ENCODE data around the gene GNAT1. TPM values are rescaled to one million over a fixed set of nuclear protein-coding genes. Genes with fewer than 3 reads are reported as not detected.

The GNAT1 gene
- polyA plus RNA-seq, 1 donor (not counting 4 experiments of a cell fraction or from before 2014, with no cell fraction given) = 0.12 TPM

DNA sequence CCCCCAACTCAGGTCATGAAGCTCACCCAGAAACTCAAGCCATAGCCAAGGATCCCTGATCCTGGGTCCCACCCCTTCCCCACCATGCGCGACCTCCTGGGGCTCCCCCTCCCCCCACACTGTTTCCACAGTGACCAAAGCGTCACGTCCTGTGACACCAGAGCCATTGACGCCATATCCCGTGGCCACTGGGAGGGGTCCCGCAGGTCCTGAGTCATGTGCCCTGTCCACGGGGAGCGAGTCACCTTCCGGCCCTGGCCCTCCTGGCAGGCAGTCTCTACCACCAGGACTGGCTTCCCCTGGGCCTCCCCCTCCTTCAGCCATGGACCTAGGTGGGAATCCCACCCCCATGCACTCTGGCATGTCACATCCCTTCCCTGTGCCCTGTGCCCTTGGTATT, 20.7 kb upstream of the GNAT1 start:
- H4K20me1 ChIP-seq (ENCODE audit: control insufficient read depth, extremely low read depth, insufficient read depth, low read length) = peaks cover 21% of the 10 kb centered on the region
- peaks cover 50 to 51% of the 10 kb centered on the region in 2 experiments for H3K36me3 ChIP-seq (ENCODE audit: control insufficient read depth in 2 of 2, extremely low read depth in 1 of 2, insufficient read depth in 2 of 2, low read length in 2 of 2)
- no peak for TF ChIP-seq EZH2 (IDR thresholded peaks at IDR 0.05; ENCODE audit: low read length)
- TF ChIP-seq, protein P1, sequence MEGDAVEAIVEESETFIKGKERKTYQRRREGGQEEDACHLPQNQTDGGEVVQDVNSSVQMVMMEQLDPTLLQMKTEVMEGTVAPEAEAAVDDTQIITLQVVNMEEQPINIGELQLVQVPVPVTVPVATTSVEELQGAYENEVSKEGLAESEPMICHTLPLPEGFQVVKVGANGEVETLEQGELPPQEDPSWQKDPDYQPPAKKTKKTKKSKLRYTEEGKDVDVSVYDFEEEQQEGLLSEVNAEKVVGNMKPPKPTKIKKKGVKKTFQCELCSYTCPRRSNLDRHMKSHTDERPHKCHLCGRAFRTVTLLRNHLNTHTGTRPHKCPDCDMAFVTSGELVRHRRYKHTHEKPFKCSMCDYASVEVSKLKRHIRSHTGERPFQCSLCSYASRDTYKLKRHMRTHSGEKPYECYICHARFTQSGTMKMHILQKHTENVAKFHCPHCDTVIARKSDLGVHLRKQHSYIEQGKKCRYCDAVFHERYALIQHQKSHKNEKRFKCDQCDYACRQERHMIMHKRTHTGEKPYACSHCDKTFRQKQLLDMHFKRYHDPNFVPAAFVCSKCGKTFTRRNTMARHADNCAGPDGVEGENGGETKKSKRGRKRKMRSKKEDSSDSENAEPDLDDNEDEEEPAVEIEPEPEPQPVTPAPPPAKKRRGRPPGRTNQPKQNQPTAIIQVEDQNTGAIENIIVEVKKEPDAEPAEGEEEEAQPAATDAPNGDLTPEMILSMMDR (optimal IDR thresholded peaks at IDR 0.05 in 1 of 3, IDR thresholded peaks at IDR 0.05 in 1 of 3, conservative IDR thresholded peaks at IDR 0.05 in 1 of 3; ENCODE audit: extremely low read depth in 1 of 3, insufficient read depth in 2 of 3, low read length in 3 of 3) = no peak
- H3K27ac ChIP-seq (ENCODE audit: control insufficient read depth, insufficient read depth, low read length) = no peak overlapping the region
- peaks cover 46% of the 10 kb centered on the region for H3K4me1 ChIP-seq (ENCODE audit: control insufficient read depth, extremely low read depth, insufficient read depth, low read length)
- H3K9ac ChIP-seq (ENCODE audit: control insufficient read depth, extremely low read depth, insufficient read depth, low read length) = no peak overlapping the region
- H3K79me2 ChIP-seq (ENCODE audit: control insufficient read depth, insufficient read depth, low read length) = peaks cover 77% of the 10 kb centered on the region
- H3K9me1 ChIP-seq (ENCODE audit: control insufficient read depth, extremely low read depth, insufficient read depth, low read length) = peaks cover 5% of the 10 kb centered on the region
- FAIRE-seq = no peak
- H2AFZ ChIP-seq (ENCODE audit: control insufficient read depth, low read length) = no peak overlapping the region
- H3K27me3 ChIP-seq (ENCODE audit: control insufficient read depth, extremely low read depth, insufficient read depth, low read length) = no peaks in the 10 kb centered on the region
- dilution Hi-C loops (cut with MboI; ENCODE audit: extremely low pct_ligation_motif_present, low sequenced_read_pairs) = no loop called here
- no peak overlapping the region for H3K4me3 ChIP-seq (ENCODE audit: control insufficient read depth in 2 of 3, extremely low read depth in 1 of 3, insufficient read depth in 2 of 3, low read depth in 1 of 3, low read length in 3 of 3)
- H3K4me2 ChIP-seq (ENCODE audit: control insufficient read depth, extremely low read depth, insufficient read depth, low read depth, low read length) = no peak overlapping the region
- no peaks in the 10 kb centered on the region for H3K9me3 ChIP-seq (ENCODE audit: control insufficient read depth, low read depth, low read length)
- no peak for DNase-seq (ENCODE audit: low read depth, low spot score)

DNA sequence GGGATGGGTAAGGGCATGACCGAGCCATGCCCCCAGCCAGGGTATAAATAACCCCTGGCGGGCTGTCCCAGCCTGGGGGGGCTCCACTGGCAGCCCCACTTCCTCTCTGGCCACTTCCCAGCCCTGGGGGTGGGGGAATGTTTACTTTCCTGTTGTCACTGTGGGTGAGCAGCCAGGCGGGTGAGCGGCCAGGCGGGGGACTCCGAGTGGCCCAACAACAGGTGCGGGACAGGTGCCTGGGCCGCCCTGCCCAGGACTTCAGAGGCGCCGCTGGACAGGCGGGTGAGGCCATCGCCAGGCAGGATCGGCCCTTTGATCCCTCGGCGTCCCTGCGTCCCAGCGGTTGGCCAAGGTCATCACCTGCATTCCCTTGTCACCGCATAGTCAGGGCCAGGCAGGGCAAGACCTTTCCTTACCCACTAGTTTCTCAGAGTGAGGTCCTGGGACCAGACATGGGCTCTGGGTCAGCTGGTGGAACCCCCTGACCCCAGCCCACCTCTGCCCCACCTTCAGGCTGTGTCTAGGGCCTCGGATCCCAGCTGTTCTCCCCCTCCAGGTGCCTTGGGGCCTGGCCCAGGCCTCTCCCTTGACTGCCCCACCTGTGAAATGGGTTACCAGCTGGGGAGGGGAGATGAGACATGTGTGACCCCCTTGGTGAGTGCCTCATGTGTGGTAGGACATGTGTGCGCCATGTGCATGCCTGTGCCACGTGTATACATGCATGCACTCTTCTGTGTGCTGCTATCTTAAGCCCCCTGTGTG, 19.7 kb upstream of the GNAT1 start:
- peaks cover 22% of the 10 kb centered on the region for H4K20me1 ChIP-seq (ENCODE audit: control insufficient read depth, extremely low read depth, insufficient read depth, low read length)
- H3K36me3 ChIP-seq (ENCODE audit: control insufficient read depth in 2 of 2, extremely low read depth in 1 of 2, insufficient read depth in 2 of 2, low read length in 2 of 2) = peaks cover 55 to 59% of the 10 kb centered on the region in 2 experiments
- no peak overlapping the region for H3K9ac ChIP-seq (ENCODE audit: control insufficient read depth, extremely low read depth, insufficient read depth, low read length)
- peaks cover 68% of the 10 kb centered on the region for H3K79me2 ChIP-seq (ENCODE audit: control insufficient read depth, insufficient read depth, low read length)
- dilution Hi-C loops (cut with MboI; ENCODE audit: extremely low pct_ligation_motif_present, low sequenced_read_pairs) = no loop called here
- H3K27me3 ChIP-seq (ENCODE audit: control insufficient read depth, extremely low read depth, insufficient read depth, low read length) = no peaks in the 10 kb centered on the region
- H3K4me3 ChIP-seq (ENCODE audit: control insufficient read depth in 2 of 3, extremely low read depth in 1 of 3, insufficient read depth in 2 of 3, low read depth in 1 of 3, low read length in 3 of 3) = no peak overlapping the region
- no peak overlapping the region for H3K27ac ChIP-seq (ENCODE audit: control insufficient read depth, insufficient read depth, low read length)
- TF ChIP-seq, protein P1 (optimal IDR thresholded peaks at IDR 0.05 in 1 of 3, IDR thresholded peaks at IDR 0.05 in 1 of 3, conservative IDR thresholded peaks at IDR 0.05 in 1 of 3; ENCODE audit: extremely low read depth in 1 of 3, insufficient read depth in 2 of 3, low read length in 3 of 3) = no peak
- TF ChIP-seq EZH2 (IDR thresholded peaks at IDR 0.05; ENCODE audit: low read length) = no peak
- no peak overlapping the region for H2AFZ ChIP-seq (ENCODE audit: control insufficient read depth, low read length)
- no peaks in the 10 kb centered on the region for H3K9me3 ChIP-seq (ENCODE audit: control insufficient read depth, low read depth, low read length)
- DNase-seq (ENCODE audit: low read depth, low spot score) (no peak), FAIRE-seq (no peak)
- H3K4me2 ChIP-seq (ENCODE audit: control insufficient read depth, extremely low read depth, insufficient read depth, low read depth, low read length) = no peak overlapping the region
- peaks cover 36% of the 10 kb centered on the region for H3K4me1 ChIP-seq (ENCODE audit: control insufficient read depth, extremely low read depth, insufficient read depth, low read length)
- peaks cover 5% of the 10 kb centered on the region for H3K9me1 ChIP-seq (ENCODE audit: control insufficient read depth, extremely low read depth, insufficient read depth, low read length)
